OCI-LY3 (cell line): ENCODE data around the gene SMG1.

Experiments used
- CTCF ChIP-seq: fragments of 200-600, 300-600 bp; sonication (generic); IDR thresholded peaks from 2 replicates; pipeline ENCODE4 v1.5.1; 2014; ENCODE audit warnings: antibody characterized with exemption, low read length, low read depth
- EZH2phosphoT487 ChIP-seq: fragments of 200-600 bp; shearing (Covaris generic); IDR thresholded peaks from 2 replicates; pipeline ENCODE4 v1.6.1; 2018; ENCODE audit warnings: antibody characterized with exemption, mixed run types, low read depth

- no peak for TF ChIP-seq CTCF
- TF ChIP-seq EZH2phosphoT487, result no peak
These were observed 91.3 kb downstream of the SMG1 start for GRCh38 chr16:18834864-18835263.
